ENCODE results near the gene COL4A2.

The COL4A2 gene

GRCh38 chr13:110323172-110323891, 16.2 kb downstream of the COL4A2 start:
- DNase-seq = no peak

GRCh38 chr13:110324026-110324749, 17.1 kb downstream of the COL4A2 start:
- no peak for DNase-seq

- no peak for DNase-seq
Measured at GRCh38 chr13:110326263-110326904, 19.3 kb downstream of the COL4A2 start.

GRCh38 chr13:110327051-110327721, 20.1 kb downstream of the COL4A2 start:
- peak in 2 of 3 experiments; percentile 53 to 86 for DNase-seq

- no peak for DNase-seq
Measured at GRCh38 chr13:110328573-110328972, 21.5 kb downstream of the COL4A2 start.

- no peak for DNase-seq
Measured at GRCh38 chr13:110329258-110329657, 22.2 kb downstream of the COL4A2 start.

- DNase-seq = no peak
Measured at GRCh38 chr13:110329798-110330461, 22.8 kb downstream of the COL4A2 start.

GRCh38 chr13:110330491-110331011, 23.5 kb downstream of the COL4A2 start:
- no peak for DNase-seq

- no peak for DNase-seq
Measured at GRCh38 chr13:110331362-110331761, 24.3 kb downstream of the COL4A2 start.

GRCh38 chr13:110332750-110333149, 25.7 kb downstream of the COL4A2 start:
- DNase-seq = no peak

- no peak for DNase-seq
Measured at GRCh38 chr13:110333837-110334236, 26.8 kb downstream of the COL4A2 start.

- no peak for DNase-seq
Measured at GRCh38 chr13:110334256-110334655, 27.2 kb downstream of the COL4A2 start.

GRCh38 chr13:110334841-110335490, 27.9 kb downstream of the COL4A2 start:
- no peak for DNase-seq

GRCh38 chr13:110336108-110336507, 29.0 kb downstream of the COL4A2 start:
- DNase-seq = no peak

- DNase-seq = no peak
Measured at GRCh38 chr13:110336681-110337080, 29.6 kb downstream of the COL4A2 start.

- no peak for DNase-seq
Measured at GRCh38 chr13:110337247-110337646, 30.2 kb downstream of the COL4A2 start.

GRCh38 chr13:110338441-110339101, 31.5 kb downstream of the COL4A2 start:
- DNase-seq = no peak

GRCh38 chr13:110339263-110339662, 32.2 kb downstream of the COL4A2 start:
- DNase-seq = no peak

GRCh38 chr13:110339975-110340550, 33.0 kb downstream of the COL4A2 start:
- DNase-seq = no peak

- no peak for DNase-seq
Measured at GRCh38 chr13:110340812-110341444, 33.8 kb downstream of the COL4A2 start.

All from NCI-H1417 (cell line).